ENCODE measurements around the gene NPPB.

Gene NPPB

DNA sequence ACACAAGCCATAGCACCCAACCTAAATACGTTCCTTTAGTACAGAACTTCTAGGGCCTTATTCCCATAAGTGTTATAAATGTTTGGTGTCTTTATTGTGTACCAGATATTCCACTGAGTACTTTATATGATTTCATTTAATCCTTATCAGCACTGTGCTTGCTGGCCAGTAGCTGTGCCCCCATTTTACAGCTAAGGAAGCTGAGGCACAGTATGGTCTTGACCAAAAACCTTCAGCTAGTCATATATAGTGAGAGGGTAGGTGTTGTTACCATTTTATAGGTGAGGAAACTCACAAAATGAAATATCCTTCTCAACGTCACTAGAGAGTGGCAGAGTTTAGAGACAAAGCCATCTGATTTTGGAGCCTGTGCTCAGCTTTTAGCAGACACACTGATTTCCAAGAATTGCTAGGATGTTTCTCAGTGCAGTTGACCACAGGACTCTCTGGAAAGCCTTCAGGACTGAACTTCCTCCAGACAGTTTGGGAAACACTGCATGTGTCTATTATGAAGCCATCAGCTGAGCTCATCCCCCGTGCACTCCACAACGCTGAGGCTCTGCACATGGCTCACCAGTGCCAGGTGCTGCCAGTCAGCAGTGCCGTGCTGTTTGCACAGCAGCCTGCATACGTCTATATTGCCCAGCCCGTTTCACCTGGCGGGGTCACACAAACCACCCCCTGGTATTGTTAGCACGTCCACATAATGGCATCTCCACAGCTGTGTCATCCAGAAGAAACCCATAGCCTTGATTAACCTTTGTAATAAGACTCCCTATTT, 26.6 kb downstream of the NPPB start:
- no peak for DNase-seq

DNA sequence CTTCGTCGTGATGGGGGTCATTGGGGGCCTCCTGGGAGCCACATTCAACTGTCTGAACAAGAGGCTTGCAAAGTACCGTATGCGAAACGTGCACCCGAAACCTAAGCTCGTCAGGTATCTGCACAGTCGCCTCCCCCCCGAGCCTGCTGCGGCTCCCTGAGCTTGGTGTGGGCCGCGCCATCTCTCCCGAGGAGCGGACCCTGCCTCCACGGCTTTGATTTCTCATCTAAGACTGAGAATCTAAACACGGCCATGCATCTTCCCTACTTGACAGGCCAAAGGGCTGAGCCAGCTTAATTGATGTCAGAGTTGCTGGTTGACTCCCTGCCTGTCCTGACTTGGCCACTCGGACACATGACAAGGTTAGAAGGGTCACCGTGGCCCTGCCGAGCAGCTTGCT, 30.2 kb downstream of the NPPB start:
- DNase-seq, result no peak

DNA sequence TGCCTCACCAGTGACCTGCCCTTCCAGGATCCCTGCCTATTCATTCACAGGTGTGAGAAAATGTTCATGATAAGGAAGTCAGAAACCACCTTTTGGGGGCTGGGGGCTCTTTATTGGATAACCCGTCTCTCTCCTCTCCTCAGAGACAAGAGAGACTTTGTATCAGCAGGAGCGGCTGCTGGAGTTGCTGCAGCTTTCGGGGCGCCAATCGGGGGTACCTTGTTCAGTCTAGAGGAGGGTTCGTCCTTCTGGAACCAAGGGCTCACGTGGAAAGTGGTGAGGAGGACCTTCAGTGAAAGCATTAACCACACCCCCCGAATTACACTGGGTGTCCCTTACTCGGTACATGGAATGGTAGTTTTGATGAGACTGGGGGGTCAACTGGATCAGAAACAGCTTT, 31.8 kb downstream of the NPPB start:
- DNase-seq, result no peak

DNA sequence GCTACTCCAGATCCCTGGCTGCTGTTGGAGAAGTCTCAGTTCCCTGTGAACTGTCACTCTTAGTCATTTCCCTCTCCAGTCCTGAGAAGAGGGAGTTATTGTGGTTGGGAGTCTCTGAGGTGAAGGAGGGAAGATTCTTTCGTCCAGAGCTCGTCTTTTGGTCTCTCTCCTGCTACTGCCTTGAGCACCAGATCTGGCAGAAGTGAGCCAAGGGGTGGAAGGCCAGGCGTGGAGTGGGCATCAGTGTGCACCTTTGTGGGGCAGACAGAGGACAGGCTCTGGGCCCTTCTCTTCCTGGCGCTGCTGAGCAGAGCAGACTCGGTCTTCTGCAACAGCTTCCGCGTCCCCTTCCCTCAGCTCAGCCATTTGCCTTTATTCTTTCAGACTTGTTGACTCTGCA, 33.6 kb downstream of the NPPB start:
- DNase-seq, result no peak

DNA sequence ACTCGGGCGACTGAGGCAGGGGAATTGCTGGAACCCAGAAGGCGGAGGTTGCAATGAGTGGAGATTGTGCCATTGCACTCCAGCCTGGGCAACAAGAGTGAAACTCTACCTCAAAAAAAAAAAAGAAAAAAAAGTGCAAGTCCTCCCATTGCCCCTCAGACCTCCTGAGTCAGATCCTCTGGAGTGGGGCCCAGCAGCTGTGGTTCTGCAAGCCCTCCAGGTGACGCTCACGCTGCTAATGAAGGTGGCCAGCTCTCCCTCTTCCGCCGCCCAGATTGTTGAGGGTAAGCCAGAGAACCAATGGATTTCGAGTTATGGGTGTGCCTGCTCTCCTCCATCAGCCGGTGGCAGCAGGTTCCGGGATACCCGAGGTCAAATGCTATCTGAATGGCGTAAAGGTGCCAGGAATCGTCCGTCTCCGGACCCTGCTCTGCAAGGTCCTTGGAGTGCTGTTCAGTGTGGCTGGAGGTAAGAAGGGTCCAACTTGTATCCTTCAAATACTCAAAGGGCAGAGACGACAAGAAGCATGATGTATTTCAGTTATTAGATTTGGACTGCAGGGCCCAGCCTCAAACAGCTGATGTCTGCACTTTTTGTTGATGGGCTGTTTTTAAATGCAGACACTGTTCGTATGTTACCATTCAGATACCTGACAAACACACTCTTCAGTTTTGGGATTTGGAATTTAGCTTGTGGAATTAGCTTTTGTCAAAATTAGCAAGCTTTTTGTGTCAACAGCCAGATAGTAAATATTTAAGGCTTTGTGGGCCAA, 35.2 kb downstream of the NPPB start:
- no peak for DNase-seq

DNA sequence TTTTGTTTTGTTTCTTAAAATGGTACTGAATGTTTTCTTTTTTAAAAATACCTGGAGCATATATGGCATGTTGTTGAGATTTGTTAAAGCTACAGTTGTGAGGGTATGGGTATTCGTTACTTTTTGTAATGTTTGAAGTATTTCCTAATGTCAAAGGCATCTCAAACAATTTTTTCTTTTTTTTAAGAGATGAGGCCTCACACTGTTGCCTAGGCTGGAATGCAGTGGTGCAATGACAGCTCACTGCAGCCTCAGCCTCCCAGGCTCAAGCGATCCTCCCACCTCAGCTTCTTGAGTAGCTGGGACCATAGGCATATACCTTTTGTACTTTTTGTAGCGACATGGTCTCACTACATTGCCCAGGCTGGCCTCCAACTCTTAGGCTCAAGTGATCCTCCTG, 36.7 kb downstream of the NPPB start:
- DNase-seq, result no peak

DNA sequence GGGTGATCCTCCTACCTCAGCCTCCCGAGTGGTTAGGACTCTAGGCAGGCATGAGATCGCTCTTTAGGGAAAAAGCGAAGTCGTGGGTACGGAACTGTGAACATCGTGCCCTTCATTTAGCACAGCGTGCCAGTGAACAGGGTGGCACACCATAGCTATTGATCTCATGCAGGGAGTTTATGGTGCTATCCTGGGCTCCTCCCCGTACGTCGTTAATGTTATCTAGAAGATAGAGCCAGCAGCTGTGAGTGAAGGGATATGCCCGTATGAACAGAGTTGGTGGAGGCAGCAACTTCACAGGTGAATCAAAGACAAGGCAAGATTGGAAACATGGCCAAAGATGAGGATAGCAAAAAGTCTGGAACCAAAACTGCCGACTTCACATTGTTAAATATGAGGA, 41.6 kb downstream of the NPPB start:
- DNase-seq, result no peak

DNA sequence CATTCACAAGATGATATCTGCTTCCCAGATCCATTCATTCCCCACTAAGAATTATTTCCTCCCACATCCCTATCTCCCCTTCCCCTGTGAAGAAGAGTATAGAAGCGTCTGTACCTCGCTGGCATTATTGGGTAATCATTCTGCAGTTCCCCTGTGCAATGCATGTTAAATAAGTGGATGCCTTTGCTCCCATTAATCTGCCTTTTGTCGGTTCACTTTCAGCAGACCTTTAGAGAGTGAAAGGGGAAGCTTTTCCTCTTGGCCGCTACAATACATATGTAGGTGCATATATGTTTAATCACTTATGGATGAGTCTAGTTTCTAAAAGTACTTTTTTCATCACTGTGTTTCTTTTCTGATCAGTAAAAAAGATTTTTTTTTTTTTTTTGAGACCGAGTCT, 45.7 kb downstream of the NPPB start:
- DNase-seq, result no peak
